Tibial nerve (tissue), 3 donors: Measurements from ENCODE around the gene ELMO1.

Experiments used
- CTCF ChIP-seq, 5 experiments: fragments of 200-600 bp in 3 of 5; fragments of 450-650 bp in 2 of 5; sonication (generic) in 3 of 5; IDR thresholded peaks; one replicate each; pipeline ENCODE4 v1.5.1; 2016 to 2019; ENCODE audit warnings: antibody characterized with exemption in 5 of 5, mild to moderate bottlenecking in 3 of 5, moderate library complexity in 2 of 5
- POLR2A ChIP-seq, 2 donors: fragments of 450-650 bp; IDR thresholded peaks; one replicate each; pipeline ENCODE4 v1.6.1; 2017; ENCODE audit warnings: antibody characterized with exemption in 2 of 2, mild to moderate bottlenecking in 2 of 2, moderate library complexity in 2 of 2

DNA sequence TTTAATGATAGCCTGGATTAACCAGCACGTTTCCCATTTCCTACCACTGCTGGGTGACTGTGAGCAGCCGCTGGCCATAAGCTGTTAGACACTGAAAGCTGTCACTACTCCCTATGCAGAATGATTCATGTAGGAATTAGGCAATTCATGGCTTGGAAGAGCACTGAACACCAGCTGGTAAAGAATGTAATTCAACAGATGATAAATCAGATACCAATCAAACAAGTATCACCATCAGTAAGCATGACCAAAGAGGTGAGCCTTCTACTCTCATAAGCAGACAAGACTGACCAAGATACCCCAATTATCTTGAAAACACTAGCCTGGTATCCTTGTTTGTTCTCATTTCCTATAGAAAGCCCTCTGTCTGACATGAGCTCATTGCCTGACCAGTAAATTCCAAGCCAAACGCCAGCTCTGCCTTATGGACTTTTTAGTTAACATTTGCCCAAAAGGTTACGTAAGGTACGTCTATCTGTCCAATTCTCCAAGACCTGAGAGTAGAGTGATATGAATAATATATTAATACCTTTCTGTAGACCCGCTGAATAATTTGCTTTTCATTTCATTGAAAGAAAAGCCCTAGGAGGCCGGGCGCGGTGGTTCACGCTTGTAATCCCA, 127.7 kb downstream of the ELMO1 start:
- no peak for TF ChIP-seq CTCF (IDR thresholded peaks at IDR 0.05)
- no peak for TF ChIP-seq POLR2A (IDR thresholded peaks at IDR 0.05)
